H1 (cell line): ENCODE data around the gene ARPP21. TPM values are rescaled to one million over a fixed set of nuclear protein-coding genes. Genes with fewer than 3 reads are reported as not detected.

Experiments
- CTCF ChIA-PET: fragments of 300-600 bp; sonication (Branson Sonifier 250); formaldehyde crosslinking; loops from one replicate; lab custom pipeline; 2021; ENCODE audit not compliant: partially characterized antibody; lab: Charles Lee
- POLR2A ChIA-PET: fragments of 300-600 bp; sonication (Branson Sonifier 250); formaldehyde crosslinking; loops from one replicate; lab custom pipeline; 2021; ENCODE audit warnings: inconsistent platforms; ENCODE audit not compliant: partially characterized antibody; lab: Charles Lee
- DNase-seq, 2 experiments: peaks; one replicate each; pipeline versions ENCODE4 v3.0.0 to v3.0.0-alpha.2; 2010 to 2022; ENCODE audit warnings: low spot score in 2 of 2, low read depth in 1 of 2, mixed read lengths in 1 of 2
- FAIRE-seq: peaks from 2 replicates; lab custom pipeline; 2011; peaks lifted over from hg19 to GRCh38; lab: Jason Lieb, UNC
- H2AFZ ChIP-seq: 2 replicates; pipeline ENCODE4 v1.8.1; 2012; ENCODE audit warnings: low read length, inconsistent platforms
- H2AK5ac ChIP-seq: 2 replicates; pipeline ENCODE4 v1.6.1; 2013; ENCODE audit warnings: low read depth, low read length
- H2BK120ac ChIP-seq: replicated peaks from 2 replicates; pipeline ENCODE3; 2013; ENCODE audit warnings: low read depth, low read length, inconsistent platforms
- H2BK12ac ChIP-seq: 2 replicates; pipeline ENCODE4 v1.6.1; 2013; ENCODE audit warnings: low read depth, low read length
- H2BK15ac ChIP-seq: 2 replicates; pipeline ENCODE4 v1.6.1; 2013; ENCODE audit warnings: low read length
- H2BK20ac ChIP-seq: 2 replicates; pipeline ENCODE4 v1.6.1; 2013; ENCODE audit warnings: low read length
- H2BK5ac ChIP-seq: 2 replicates; pipeline ENCODE4 v1.6.1; 2013; ENCODE audit warnings: low read depth, low read length
- H3K14ac ChIP-seq: 2 replicates; pipeline ENCODE4 v1.6.1; 2013; ENCODE audit warnings: inconsistent platforms; ENCODE audit not compliant: insufficient read length
- H3K18ac ChIP-seq: 2 replicates; pipeline ENCODE4 v1.6.1; 2013; ENCODE audit warnings: low read length; ENCODE audit errors: extremely low read depth
- H3K23ac ChIP-seq: 2 replicates; pipeline ENCODE4 v1.6.1; 2013; ENCODE audit warnings: inconsistent platforms; ENCODE audit not compliant: insufficient read length
- H3K23me2 ChIP-seq: 2 replicates; pipeline ENCODE4 v1.6.1; 2013; ENCODE audit warnings: low read depth, low read length
- H3K27ac ChIP-seq: 2 replicates; pipeline ENCODE4 v1.6.1; 2011; ENCODE audit warnings: low read depth, low read length, inconsistent platforms
- H3K27me3 ChIP-seq, 4 experiments: replicated peaks in 1 of 4; 1 replicate in 1 of 4; 2 replicates in 3 of 4; pipeline versions ENCODE4 v1.6.1 to v1.8.1; 2011 to 2013; ENCODE audit warnings: low read length in 3 of 4, mild to moderate bottlenecking in 3 of 4, inconsistent platforms in 2 of 4, mixed read lengths in 2 of 4, moderate library complexity in 1 of 4; ENCODE audit not compliant: control insufficient read depth in 3 of 4, insufficient read depth in 3 of 4; ENCODE audit errors: extremely low read depth in 1 of 4
- H3K36me3 ChIP-seq, 4 experiments: 2 replicates each; pipeline versions ENCODE4 v1.6.1 to v1.8.1; 2011 to 2013; ENCODE audit warnings: mild to moderate bottlenecking in 4 of 4, low read length in 3 of 4, moderate library complexity in 2 of 4, control low read depth in 1 of 4, inconsistent platforms in 1 of 4; ENCODE audit not compliant: insufficient read depth in 4 of 4, control insufficient read depth in 2 of 4
- H3K4ac ChIP-seq: replicated peaks from 2 replicates; pipeline ENCODE3; 2013; ENCODE audit warnings: low read length, low read depth, mixed read lengths, inconsistent platforms; ENCODE audit not compliant: insufficient read length
- H3K4me1 ChIP-seq, 4 experiments: replicated peaks in 1 of 4; 1 replicate in 1 of 4; 2 replicates in 3 of 4; pipeline versions ENCODE4 v1.6.1 to v1.8.1; 2011 to 2013; ENCODE audit warnings: low read length in 3 of 4, inconsistent platforms in 2 of 4, mixed read lengths in 1 of 4; ENCODE audit not compliant: insufficient read depth in 4 of 4, control insufficient read depth in 3 of 4
- H3K4me2 ChIP-seq, 2 experiments: 2 replicates each; pipeline versions ENCODE4 v1.6.1 to v1.8.1; 2011 to 2013; ENCODE audit warnings: low read depth in 2 of 2, low read length in 2 of 2, control low read depth in 1 of 2, inconsistent platforms in 1 of 2, mild to moderate bottlenecking in 1 of 2; ENCODE audit not compliant: insufficient read depth in 1 of 2
- H3K4me3 ChIP-seq, 4 experiments: fragments of 200-600, 300-600 bp in 1 of 4; sonication (generic), shearing (Covaris generic), sonication (Bioruptor Twin) in 1 of 4; 2 replicates each; pipeline versions ENCODE4 v1.5.1 to v1.8.1; 2011 to 2016; ENCODE audit warnings: low read length in 4 of 4, low read depth in 3 of 4, control low read depth in 2 of 4, inconsistent platforms in 2 of 4, mild to moderate bottlenecking in 2 of 4, mixed read lengths in 1 of 4, moderate library complexity in 1 of 4; ENCODE audit not compliant: insufficient read depth in 2 of 4; ENCODE audit errors: extremely low read depth in 1 of 4
- H3K56ac ChIP-seq: replicated peaks from 2 replicates; pipeline ENCODE3; 2013; ENCODE audit warnings: low read depth, mild to moderate bottlenecking, mixed read lengths, low read length, inconsistent platforms; ENCODE audit not compliant: insufficient read length
- H3K79me1 ChIP-seq: 2 replicates; pipeline ENCODE4 v1.6.1; 2013; ENCODE audit warnings: low read depth, low read length, control low read depth
- H3K79me2 ChIP-seq, 2 experiments: 2 replicates each; pipeline versions ENCODE4 v1.6.1 to v1.8.1; 2012 to 2013; ENCODE audit warnings: low read length in 2 of 2, mild to moderate bottlenecking in 2 of 2, inconsistent platforms in 1 of 2; ENCODE audit not compliant: insufficient read depth in 2 of 2, control insufficient read depth in 1 of 2
- H3K9ac ChIP-seq, 4 experiments: replicated peaks in 1 of 4; 1 replicate in 1 of 4; 2 replicates in 3 of 4; pipeline versions ENCODE4 v1.6.1 to v1.8.1; 2011 to 2013; ENCODE audit warnings: low read depth in 3 of 4, low read length in 3 of 4, control low read depth in 2 of 4, mild to moderate bottlenecking in 2 of 4, moderate library complexity in 2 of 4, inconsistent platforms in 1 of 4; ENCODE audit errors: extremely low read depth in 1 of 4
- H3K9me3 ChIP-seq, 2 experiments: 2 replicates each; pipeline versions ENCODE4 v1.6.1 to v1.8.1; 2012 to 2013; ENCODE audit warnings: mild to moderate bottlenecking in 2 of 2, moderate library complexity in 2 of 2, control low read depth in 1 of 2, inconsistent platforms in 1 of 2, low read depth in 1 of 2, low read length in 1 of 2, mixed read lengths in 1 of 2; ENCODE audit not compliant: insufficient read depth in 2 of 2
- H4K20me1 ChIP-seq, 2 experiments: replicated peaks in 1 of 2; 2 replicates each; pipeline versions ENCODE3 to v1.8.1; 2011 to 2013; ENCODE audit warnings: inconsistent platforms in 2 of 2, low read length in 2 of 2, mild to moderate bottlenecking in 1 of 2; ENCODE audit not compliant: insufficient read depth in 2 of 2, control insufficient read depth in 1 of 2
- H4K5ac ChIP-seq: 2 replicates; pipeline ENCODE4 v1.6.1; 2013; ENCODE audit warnings: low read length, low read depth, mixed read lengths, inconsistent platforms; ENCODE audit not compliant: insufficient read length
- H4K8ac ChIP-seq: 2 replicates; pipeline ENCODE4 v1.8.0; 2013; ENCODE audit warnings: mild to moderate bottlenecking, moderate library complexity, low read length, inconsistent platforms; ENCODE audit not compliant: insufficient read depth; ENCODE audit errors: extremely low read depth
- H4K91ac ChIP-seq: replicated peaks from 2 replicates; pipeline ENCODE3; 2013; ENCODE audit warnings: low read length, mixed read lengths, inconsistent platforms; ENCODE audit not compliant: insufficient read length
- CBX5 ChIP-seq: fragments of 300-800, 300-1000 bp; sonication (generic); IDR thresholded peaks from 2 replicates; pipeline ENCODE4 v1.7.1; 2016; ENCODE audit warnings: antibody characterized with exemption, low read length, low read depth
- CREB1 ChIP-seq: IDR thresholded peaks from 2 replicates; pipeline ENCODE4 v1.6.1; 2012; ENCODE audit warnings: inconsistent platforms
- CTCF ChIP-seq, 3 experiments: IDR thresholded peaks; 1 replicate in 2 of 3; 2 replicates in 1 of 3; pipeline versions ENCODE4 v1.5.1 to v1.6.1; 2011; ENCODE audit warnings: low read length in 3 of 3, mild to moderate bottlenecking in 3 of 3, inconsistent platforms in 2 of 3, low read depth in 1 of 3, moderate library complexity in 1 of 3; ENCODE audit not compliant: insufficient read depth in 1 of 3; ENCODE audit errors: control extremely low read depth in 1 of 3
- EZH2 ChIP-seq: fragments of 200-600 bp; sonication (generic); IDR thresholded peaks from 2 replicates; pipeline ENCODE4 v1.7.1; 2012; ENCODE audit warnings: low read depth, mild to moderate bottlenecking, moderate library complexity, low read length, inconsistent platforms; ENCODE audit not compliant: severe bottlenecking
- FOSL1 ChIP-seq: IDR thresholded peaks from 2 replicates; pipeline ENCODE4 v1.6.1; 2011; ENCODE audit warnings: mild to moderate bottlenecking, low read depth, low read length, moderate library complexity; ENCODE audit not compliant: insufficient read depth
- HDAC2 ChIP-seq, 2 experiments: fragments of 300-600 bp in 1 of 2; sonication (generic) in 1 of 2; IDR thresholded peaks; 2 replicates each; pipeline ENCODE4 v1.6.1; 2011 to 2012; ENCODE audit warnings: low read depth in 2 of 2, low read length in 2 of 2, mild to moderate bottlenecking in 2 of 2, moderate library complexity in 2 of 2, borderline replicate concordance in 1 of 2, inconsistent platforms in 1 of 2
- HDAC6 ChIP-seq: IDR thresholded peaks from one replicate; pipeline ENCODE4 v1.7.1; 2012; ENCODE audit warnings: low read depth, mild to moderate bottlenecking, inconsistent platforms, low read length, moderate library complexity
- JUN ChIP-seq: IDR thresholded peaks from 2 replicates; pipeline ENCODE4 v1.6.1; 2011; ENCODE audit warnings: low read depth, mild to moderate bottlenecking, improper control_type of control experiment, low read length
- MAFK ChIP-seq: IDR thresholded peaks from 2 replicates; pipeline ENCODE4 v1.6.1; 2012; ENCODE audit warnings: low read depth, mild to moderate bottlenecking, improper control_type of control experiment, low read length
- NRF1 ChIP-seq: IDR thresholded peaks from 2 replicates; pipeline ENCODE4 v1.6.1; 2011; ENCODE audit warnings: mild to moderate bottlenecking, low read depth, low read length, improper control_type of control experiment
- SIN3A ChIP-seq, 2 experiments: IDR thresholded peaks in 1 of 2; conservative IDR thresholded peaks in 1 of 2; 2 replicates each; pipeline ENCODE4 v1.6.1; 2011 to 2012; ENCODE audit warnings: low read length in 2 of 2, improper control_type of control experiment in 1 of 2, low read depth in 1 of 2, mild to moderate bottlenecking in 1 of 2
- WGBS, 2 experiments: shearing (Covaris generic) in 1 of 2; methylation state at CpG; one replicate each; pipeline versions ENCODE4 v1.1.6 to v1.1.7; 2013 to 2015; ENCODE audit warnings: low lambda C conversion rate in 2 of 2, mixed read lengths in 2 of 2, inconsistent platforms in 1 of 2, low coverage in 1 of 2, missing lambda C conversion rate in 1 of 2; ENCODE audit not compliant: insufficient replicate concordance in 2 of 2, insufficient coverage in 1 of 2, insufficient read length in 1 of 2; ENCODE audit errors: extremely low coverage in 1 of 2, missing lambda C conversion rate in 1 of 2; 5-methylcytosine and 5-hydroxymethylcytosine counted together
- polyA plus RNA-seq, 7 experiments: library from polyadenylated mRNA; depleted of rRNA in 3 of 7; stranded (reverse) in 5 of 7; unstranded in 2 of 7; fragments of >200 nt in 5 of 7; fragments of 200-250 nt in 2 of 7; gene quantifications; 1 replicate in 5 of 7; 2 replicates in 1 of 7; 4 replicates in 1 of 7; pipeline versions ENCODE4 v1.2.1 to v1.2.3, GENCODE V29; 2011 to 2013; ENCODE audit warnings: missing spikeins in 2 of 7, mixed read lengths in 2 of 7
- total RNA-seq: library from RNA; stranded (reverse); fragmentation: NEBNext Ultra II Directional; extraction: Animal tissue kit (Norgen Biotek cat#: 25700); gene quantifications from 2 replicates; pipeline ENCODE4 v1.2.1, GENCODE V29; 2021

The ARPP21 gene
- total and polyA plus RNA-seq, 2 of the 8 experiments (the other 6 are each of a cell fraction or from before 2014, with no cell fraction given) = not detected

- no peak overlapping the region for H2BK20ac ChIP-seq
- H4K91ac ChIP-seq = no peak overlapping the region
- no peaks in the 10 kb centered on the region for H3K4me1 ChIP-seq
- H3K23me2 ChIP-seq = no peaks in the 10 kb centered on the region
- H3K79me2 ChIP-seq = no peaks in the 10 kb centered on the region
- H3K14ac ChIP-seq = no peak overlapping the region
- no peak overlapping the region for H3K4me2 ChIP-seq
- peaks cover 0 to 1% of the 10 kb centered on the region in 2 experiments for H4K20me1 ChIP-seq
- H3K23ac ChIP-seq = no peak overlapping the region
- no peaks in the 10 kb centered on the region for H3K79me1 ChIP-seq
- H3K27me3 ChIP-seq = no peaks in the 10 kb centered on the region
- no peak overlapping the region for H2AK5ac ChIP-seq
- H3K36me3 ChIP-seq = no peaks in the 10 kb centered on the region
- FAIRE-seq = no peak
- no peak overlapping the region for H3K4me3 ChIP-seq
- no peak overlapping the region for H3K9ac ChIP-seq
- no peak overlapping the region for H3K27ac ChIP-seq
- no peak overlapping the region for H2BK15ac ChIP-seq
- ChIA-PET CTCF (no interaction called here), POLR2A (no interaction called here)
- H3K9me3 ChIP-seq = no peaks in the 10 kb centered on the region
- H2BK5ac ChIP-seq = no peak overlapping the region
- no peak overlapping the region for H2AFZ ChIP-seq
- H4K5ac ChIP-seq = no peak overlapping the region
- H2BK12ac ChIP-seq = no peak overlapping the region
- no peak overlapping the region for H3K56ac ChIP-seq
- H3K18ac ChIP-seq = no peak overlapping the region
- H3K4ac ChIP-seq = no peak overlapping the region
- WGBS, 2 experiments = 85% methylated on average over 9 of the region's 9 CpGs; no CpG with 5 or more reads in 1 of the 2 experiments
- H4K8ac ChIP-seq = no peak overlapping the region
- H2BK120ac ChIP-seq = no peak overlapping the region
- no peak for DNase-seq
- TF ChIP-seq SIN3A (conservative IDR thresholded peaks at IDR 0.05 in 1 of 2, IDR thresholded peaks at IDR 0.05 in 1 of 2; ENCODE audit: low read depth in 1 of 2, low read length in 2 of 2) = no peak
- TF ChIP-seq NRF1 = no peak
- no peak for TF ChIP-seq EZH2
- no peak for TF ChIP-seq CREB1
- TF ChIP-seq HDAC6 = no peak
- no peak for TF ChIP-seq HDAC2 (IDR thresholded peaks at IDR 0.05; ENCODE audit: borderline replicate concordance in 1 of 2, low read depth in 2 of 2, low read length in 2 of 2)
- TF ChIP-seq JUN = no peak
- TF ChIP-seq MAFK = no peak
- TF ChIP-seq FOSL1 = no peak
- TF ChIP-seq CBX5 = no peak
- no peak for TF ChIP-seq CTCF (IDR thresholded peaks at IDR 0.05; ENCODE audit: control extremely low read depth in 1 of 3, insufficient read depth in 1 of 3, low read depth in 1 of 3, low read length in 3 of 3)
These were observed 94.0 kb downstream of the ARPP21 start for GRCh38 chr3:35733341-35733740.
